Transverse colon (tissue), 4 donors: ENCODE measurements around the gene PKDCC. TPM values are rescaled to one million over a fixed set of nuclear protein-coding genes. Genes with fewer than 3 reads are reported as not detected.

ENCODE experiments used
- DNase-seq: peaks from one replicate; pipeline ENCODE4 v3.0.0-alpha.2; 2019
- H3K27ac ChIP-seq, 4 donors: fragments of 200-600 bp; sonication (generic); 2 replicates each; pipeline ENCODE4 v1.5.1; 2016 to 2018; ENCODE audit warnings: inconsistent platforms in 4 of 4
- H3K27me3 ChIP-seq: fragments of 200-600 bp; sonication (generic); 2 replicates; pipeline ENCODE4 v1.5.1; 2017; ENCODE audit warnings: inconsistent platforms
- H3K36me3 ChIP-seq, 4 donors: fragments of 200-600 bp; sonication (generic); 2 replicates each; pipeline ENCODE4 v1.5.1; 2017 to 2019; ENCODE audit warnings: inconsistent platforms in 4 of 4
- H3K4me1 ChIP-seq, 4 donors: fragments of 200-600 bp; sonication (generic); 2 replicates each; pipeline ENCODE4 v1.5.1; 2017 to 2020; ENCODE audit warnings: inconsistent platforms in 4 of 4
- H3K4me3 ChIP-seq, 4 donors: fragments of 200-600 bp; sonication (generic); 1 replicate in 1 of 4; 2 replicates in 3 of 4; pipeline versions ENCODE4 v1.5.1 to v1.6.1; 2017 to 2019; ENCODE audit warnings: inconsistent platforms in 4 of 4
- H3K9me3 ChIP-seq, 2 donors: fragments of 200-600 bp; sonication (generic); 2 replicates each; pipeline ENCODE4 v1.5.1; 2017 to 2019; ENCODE audit warnings: inconsistent platforms in 2 of 2
- EP300 ChIP-seq: sonication (generic); formaldehyde crosslinking; IDR thresholded peaks from one replicate; pipeline ENCODE4 v1.6.1; 2017; ENCODE audit warnings: antibody characterized with exemption, low read depth
- POLR2A ChIP-seq: fragments of 450-650 bp; IDR thresholded peaks from one replicate; pipeline ENCODE4 v1.6.1; 2016; ENCODE audit warnings: antibody characterized with exemption, mild to moderate bottlenecking, moderate library complexity
- POLR2AphosphoS5 ChIP-seq, 3 donors: sonication (generic); formaldehyde crosslinking; IDR thresholded peaks; one replicate each; pipeline ENCODE4 v1.6.1; 2016; ENCODE audit warnings: antibody characterized with exemption in 3 of 3
- WGBS, 2 donors: methylation state at CpG; one replicate each; pipeline ENCODE4 v1.1.5; 2018; ENCODE audit warnings: low coverage in 1 of 2; 5-methylcytosine and 5-hydroxymethylcytosine counted together
- in situ Hi-C, 4 donors: fragments of 200-750 bp; cut with MboI; loops; one replicate each; pipeline versions ENCODE4 v1.15.0 to v1.15.1; 2017; ENCODE audit warnings: low sequenced_read_pairs in 3 of 4, low pct_ligation_motif_present in 1 of 4, low pct_unique_long_range_greater_than_20kb in 1 of 4
- intact Hi-C: fragments of 100-400 bp; cut with DNase I; formaldehyde crosslinking; loops from one replicate; pipeline ENCODE4 v1.15.1; 2023; ENCODE audit warnings: low total_unique reads
- total RNA-seq, 4 donors: library from RNA; depleted of rRNA; stranded (reverse); fragments of >200 nt; gene quantifications; one replicate each; pipeline ENCODE4 v1.1.0, GENCODE V29; 2016
- TF ChIP-seq, protein P1 (sequence below), 5 experiments: fragments of 200-600 bp in 3 of 5; fragments of 450-650 bp in 2 of 5; sonication (generic) in 3 of 5; IDR thresholded peaks; 1 replicate in 2 of 5; 2 replicates in 3 of 5; pipeline ENCODE4 v1.5.1; 2016 to 2017; ENCODE audit warnings: antibody characterized with exemption in 5 of 5, inconsistent platforms in 3 of 5, mild to moderate bottlenecking in 2 of 5, moderate library complexity in 1 of 5

PKDCC gene
- total RNA-seq, 4 donors from 2014 or later, result 60.6 to 108 (median 74.6) TPM

DNA sequence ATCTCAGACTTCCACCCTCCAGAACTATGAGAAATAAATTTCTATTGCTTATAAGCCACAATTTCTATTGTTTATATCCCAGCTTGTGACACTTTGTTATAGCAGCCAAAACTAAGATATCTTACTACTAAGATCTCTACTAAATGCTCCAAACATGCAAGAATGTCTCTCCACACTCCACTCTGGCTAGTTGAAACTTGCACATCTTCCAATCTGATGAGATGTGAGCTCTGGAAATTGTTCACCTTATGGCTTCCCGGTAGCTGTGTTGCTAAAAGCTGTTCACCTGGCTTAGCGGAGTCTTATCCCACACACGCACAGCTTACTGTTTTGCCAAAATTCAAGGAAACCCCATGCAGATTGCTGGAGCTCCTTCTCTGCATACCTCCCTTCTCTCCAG is 43.9 kb downstream of the PKDCC start:
- Histone ChIP-seq H3K4me3 (no peak overlapping the region), H3K27ac (peak overlapping the region; percentile 50 to 75 (median 62)), H3K9me3 (no peaks in the 10 kb centered on the region), H3K4me1 (peaks cover 0 to 47% (median 13%) of the 10 kb centered on the region in 4 donors), H3K36me3 (no peaks in the 10 kb centered on the region), H3K27me3 (no peaks in the 10 kb centered on the region)
- 69 to 77% methylated on average over 3 of the region's 3 CpGs for WGBS, 2 donors
- TF ChIP-seq POLR2A (no peak), EP300 (no peak), POLR2AphosphoS5 (IDR thresholded peaks at IDR 0.05) (no peak)
- TF ChIP-seq, protein P1, sequence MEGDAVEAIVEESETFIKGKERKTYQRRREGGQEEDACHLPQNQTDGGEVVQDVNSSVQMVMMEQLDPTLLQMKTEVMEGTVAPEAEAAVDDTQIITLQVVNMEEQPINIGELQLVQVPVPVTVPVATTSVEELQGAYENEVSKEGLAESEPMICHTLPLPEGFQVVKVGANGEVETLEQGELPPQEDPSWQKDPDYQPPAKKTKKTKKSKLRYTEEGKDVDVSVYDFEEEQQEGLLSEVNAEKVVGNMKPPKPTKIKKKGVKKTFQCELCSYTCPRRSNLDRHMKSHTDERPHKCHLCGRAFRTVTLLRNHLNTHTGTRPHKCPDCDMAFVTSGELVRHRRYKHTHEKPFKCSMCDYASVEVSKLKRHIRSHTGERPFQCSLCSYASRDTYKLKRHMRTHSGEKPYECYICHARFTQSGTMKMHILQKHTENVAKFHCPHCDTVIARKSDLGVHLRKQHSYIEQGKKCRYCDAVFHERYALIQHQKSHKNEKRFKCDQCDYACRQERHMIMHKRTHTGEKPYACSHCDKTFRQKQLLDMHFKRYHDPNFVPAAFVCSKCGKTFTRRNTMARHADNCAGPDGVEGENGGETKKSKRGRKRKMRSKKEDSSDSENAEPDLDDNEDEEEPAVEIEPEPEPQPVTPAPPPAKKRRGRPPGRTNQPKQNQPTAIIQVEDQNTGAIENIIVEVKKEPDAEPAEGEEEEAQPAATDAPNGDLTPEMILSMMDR (IDR thresholded peaks at IDR 0.05), result no peak
- in situ Hi-C loops (loop anchor here in 3 of 4 donors (10.0 to 25.0 kb wide), 4 partner anchors 103 to 271 kb away; partner anchors contain the start of gene COX7A2L (in 1 of the 3)), intact Hi-C loops (loop anchor here (5.0 to 10.0 kb wide), 2 partner anchors 143 to 499 kb away; no protein-coding TSS in a partner anchor)
- DNase-seq, result no peak

DNA sequence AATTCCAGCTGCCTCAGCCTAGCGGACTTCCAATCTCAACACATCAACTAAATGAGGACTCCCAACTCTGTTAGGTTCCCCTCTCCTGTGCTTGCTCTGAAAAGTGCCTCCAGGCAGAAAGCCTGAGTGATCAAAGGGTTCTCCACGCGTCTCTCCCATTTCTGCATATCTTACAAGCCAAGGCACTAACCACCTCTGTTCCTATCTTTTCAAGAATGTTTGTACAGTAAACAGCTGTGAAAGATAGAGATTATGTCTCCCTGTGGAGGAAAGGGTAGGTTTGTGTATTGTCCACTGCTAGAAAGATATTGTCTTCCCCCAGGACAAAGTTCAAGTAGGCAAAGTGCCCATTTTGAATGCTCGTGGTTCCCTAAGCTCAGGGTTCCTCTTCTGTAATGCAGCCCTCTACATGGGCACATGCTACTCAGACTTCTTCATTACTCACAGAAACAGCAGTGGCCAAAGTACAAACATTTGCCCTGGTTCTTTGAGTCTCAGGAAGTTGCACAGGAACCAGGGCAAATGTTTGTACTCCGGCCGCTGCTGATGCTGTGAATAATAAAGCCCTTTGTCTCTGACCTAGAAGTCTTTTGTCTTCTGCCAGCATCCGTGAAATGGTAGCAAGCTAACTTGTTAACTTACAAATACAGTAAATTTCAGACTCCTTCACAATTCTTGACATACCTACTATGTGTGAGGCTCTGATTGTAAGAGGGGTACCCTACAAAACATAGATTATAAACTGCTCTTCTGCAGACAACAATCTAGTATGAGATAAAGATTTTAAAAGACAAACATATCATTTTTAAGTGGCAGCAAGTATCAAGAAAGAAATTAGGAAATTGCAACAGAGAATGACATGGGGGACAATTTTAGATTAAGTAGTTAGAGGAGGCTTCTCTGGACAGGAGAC is 44.5 kb downstream of the PKDCC start:
- peak; percentile 49 for DNase-seq
- no peak for TF ChIP-seq EP300
- TF ChIP-seq, protein P1 (IDR thresholded peaks at IDR 0.05), result no peak
- peak in 1 of 3 donors; percentile 33 for TF ChIP-seq POLR2AphosphoS5 (IDR thresholded peaks at IDR 0.05)
- Histone ChIP-seq H3K4me3 (no peak overlapping the region), H3K27ac (peak overlapping the region; percentile 50 to 75 (median 62)), H3K27me3 (no peaks in the 10 kb centered on the region), H3K36me3 (no peaks in the 10 kb centered on the region), H3K4me1 (peaks cover 0 to 45% (median 13%) of the 10 kb centered on the region in 4 donors), H3K9me3 (no peaks in the 10 kb centered on the region)
- intact Hi-C loops (loop anchor here (5.0 to 10.0 kb wide), 2 partner anchors 142 to 500 kb away; no protein-coding TSS in a partner anchor), in situ Hi-C loops (loop anchor here in 3 of 4 donors (10.0 to 25.0 kb wide), 4 partner anchors 102 to 270 kb away; partner anchors contain the start of gene COX7A2L (in 1 of the 3))
- 50% methylated on average over 7 of the region's 7 CpGs; no CpG with 5 or more reads in 1 of the 2 donors for WGBS, 2 donors

DNA sequence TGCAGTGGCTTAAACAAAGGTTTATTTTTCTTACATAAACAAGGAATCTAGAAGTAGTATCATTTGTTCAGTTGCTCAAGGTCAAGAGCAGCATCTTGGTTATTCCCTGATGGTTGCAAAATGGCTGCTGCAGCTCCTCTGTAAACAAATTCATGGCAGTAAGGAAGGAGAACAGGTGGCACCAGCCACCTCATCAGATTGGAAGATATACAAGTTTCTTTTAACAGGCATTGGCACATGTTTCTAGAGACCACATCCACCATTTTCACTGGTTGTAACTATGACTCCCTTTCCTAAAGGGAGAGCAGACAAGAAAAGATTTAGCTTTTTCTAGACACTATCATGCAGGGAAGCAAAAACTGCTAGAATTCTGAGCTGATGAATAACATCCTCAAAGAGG is 46.3 kb downstream of the PKDCC start:
- in situ Hi-C loops (loop anchor here in 3 of 4 donors (10.0 to 25.0 kb wide), 4 partner anchors 101 to 268 kb away; partner anchors contain the start of gene COX7A2L (in 1 of the 3)), intact Hi-C loops (loop anchor here (5.0 to 10.0 kb wide), 2 partner anchors 141 to 502 kb away; no protein-coding TSS in a partner anchor)
- no peaks in the 10 kb centered on the region for H3K9me3 ChIP-seq
- no peak for DNase-seq
- H3K4me1 ChIP-seq, result peaks cover 0 to 43% (median 13%) of the 10 kb centered on the region in 4 donors
- H3K36me3 ChIP-seq, result no peaks in the 10 kb centered on the region
- no peaks in the 10 kb centered on the region for H3K27me3 ChIP-seq
- TF ChIP-seq, protein P1 (IDR thresholded peaks at IDR 0.05), result no peak
- TF ChIP-seq POLR2AphosphoS5 (IDR thresholded peaks at IDR 0.05) (no peak), POLR2A (no peak), EP300 (no peak)
- no peak overlapping the region for H3K4me3 ChIP-seq
- no peak overlapping the region for H3K27ac ChIP-seq

DNA sequence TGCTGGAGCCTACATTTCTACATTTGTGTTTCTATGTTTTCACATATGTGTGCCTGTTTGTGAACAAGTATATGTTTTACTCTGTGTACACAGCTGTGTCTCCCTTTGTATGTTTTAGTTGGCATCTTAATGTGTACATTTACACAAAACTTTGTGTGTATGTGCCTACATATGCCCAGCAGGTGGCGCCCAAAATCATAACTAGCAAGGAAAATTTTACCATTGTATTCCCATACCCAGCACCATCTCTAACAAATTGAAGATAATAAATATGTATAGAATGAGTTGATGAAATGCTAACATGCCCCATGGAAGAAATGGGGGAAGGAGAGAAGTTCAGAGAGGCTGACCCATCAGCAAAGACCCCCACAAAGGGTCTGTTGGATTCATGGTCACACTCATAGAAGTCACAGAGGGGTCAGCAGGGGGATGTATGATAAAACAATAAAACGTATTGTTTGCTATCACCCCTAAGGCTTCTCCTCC is 48.1 kb downstream of the PKDCC start:
- intact Hi-C loops, result loop anchor here (5.0 to 10.0 kb wide), 2 partner anchors 139 to 236 kb away; no protein-coding TSS in a partner anchor
- H3K4me1 ChIP-seq, result peaks cover 0 to 50% (median 17%) of the 10 kb centered on the region in 4 donors
- no peaks in the 10 kb centered on the region for H3K27me3 ChIP-seq
- H3K9me3 ChIP-seq, result no peaks in the 10 kb centered on the region
- in situ Hi-C loops, result loop anchor here in 3 of 4 donors (5.0 to 25.0 kb wide), 5 partner anchors 99 to 266 kb away; partner anchors contain the start of gene COX7A2L (in 1 of the 3)
- TF ChIP-seq EP300 (no peak), POLR2A (no peak), POLR2AphosphoS5 (IDR thresholded peaks at IDR 0.05) (no peak)
- TF ChIP-seq, protein P1 (IDR thresholded peaks at IDR 0.05), result peak; percentile 77 to 93 (median 81)
- no peak overlapping the region for H3K4me3 ChIP-seq
- peak; percentile 86 for DNase-seq
- H3K27ac ChIP-seq, result no peak overlapping the region
- H3K36me3 ChIP-seq, result no peaks in the 10 kb centered on the region
- 39 to 63% methylated on average over 1 to 2 of the region's 2 CpGs for WGBS, 2 donors
